AG04449 (cell line): ENCODE data around the gene SIAH2.
"Not testable (repeated sequence)": the region's sequence is repeated elsewhere in the genome, so short reads cannot be mapped to it uniquely, and the experiment has no call there.

Experiments
- CTCF ChIA-PET: fragments of 350-600 bp; formaldehyde crosslinking; extraction: SDS; loops from one replicate; lab custom pipeline; 2021; ENCODE audit warnings: antibody characterized with exemption; lab: Yijun Ruan, JAX
- POLR2A ChIA-PET: fragments of 400-600, 350-600 bp; formaldehyde crosslinking; extraction: SDS; loops from one replicate; lab custom pipeline; 2020; ENCODE audit warnings: antibody characterized with exemption, inconsistent platforms; lab: Yijun Ruan, JAX
- DNase-seq: peaks from one replicate; pipeline ENCODE4 v3.0.0-alpha.2; 2010; ENCODE audit warnings: low read depth, low spot score
- H3K4me3 ChIP-seq: 2 replicates; pipeline ENCODE4 v1.5.1; 2011; ENCODE audit warnings: low read depth, mild to moderate bottlenecking, control low read depth, low read length
- TF ChIP-seq, protein P1 (sequence below): IDR thresholded peaks from one replicate; pipeline ENCODE4 v1.5.1; 2011; ENCODE audit warnings: mild to moderate bottlenecking, moderate library complexity, low read length, control low read depth, inconsistent platforms; ENCODE audit not compliant: insufficient read depth; ENCODE audit errors: missing control alignments

The SIAH2 gene

DNA sequence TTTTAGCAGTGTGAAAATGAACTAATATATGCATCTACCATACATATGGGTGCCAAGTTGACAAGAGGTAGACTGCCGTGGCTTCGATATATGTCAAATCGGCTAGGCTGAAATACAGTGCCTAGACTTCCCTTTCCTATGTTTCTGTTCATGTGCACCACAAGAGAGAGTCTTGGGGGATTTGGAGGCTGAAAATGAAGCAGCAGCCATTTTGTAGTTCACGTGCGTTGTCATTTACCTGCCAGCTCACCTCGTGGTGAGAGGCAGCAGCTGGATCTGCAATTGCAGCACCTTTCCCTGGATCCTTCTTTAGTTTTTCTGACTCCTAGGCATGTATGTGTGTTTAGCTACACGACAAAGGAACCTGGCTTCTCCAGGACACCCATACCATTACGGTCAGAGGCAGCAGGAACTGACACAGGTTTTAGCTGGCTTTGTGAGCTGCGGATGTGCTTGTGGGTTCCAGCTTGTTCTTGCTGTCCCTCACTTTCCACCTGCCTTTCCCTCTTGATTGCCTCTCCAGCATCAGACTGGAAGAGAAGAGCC lies 40.5 kb upstream of the SIAH2 start:
- POLR2A ChIA-PET, result no interaction called here
- H3K4me3 ChIP-seq, result no peak overlapping the region
- DNase-seq, result no peak
- TF ChIP-seq, protein P1, sequence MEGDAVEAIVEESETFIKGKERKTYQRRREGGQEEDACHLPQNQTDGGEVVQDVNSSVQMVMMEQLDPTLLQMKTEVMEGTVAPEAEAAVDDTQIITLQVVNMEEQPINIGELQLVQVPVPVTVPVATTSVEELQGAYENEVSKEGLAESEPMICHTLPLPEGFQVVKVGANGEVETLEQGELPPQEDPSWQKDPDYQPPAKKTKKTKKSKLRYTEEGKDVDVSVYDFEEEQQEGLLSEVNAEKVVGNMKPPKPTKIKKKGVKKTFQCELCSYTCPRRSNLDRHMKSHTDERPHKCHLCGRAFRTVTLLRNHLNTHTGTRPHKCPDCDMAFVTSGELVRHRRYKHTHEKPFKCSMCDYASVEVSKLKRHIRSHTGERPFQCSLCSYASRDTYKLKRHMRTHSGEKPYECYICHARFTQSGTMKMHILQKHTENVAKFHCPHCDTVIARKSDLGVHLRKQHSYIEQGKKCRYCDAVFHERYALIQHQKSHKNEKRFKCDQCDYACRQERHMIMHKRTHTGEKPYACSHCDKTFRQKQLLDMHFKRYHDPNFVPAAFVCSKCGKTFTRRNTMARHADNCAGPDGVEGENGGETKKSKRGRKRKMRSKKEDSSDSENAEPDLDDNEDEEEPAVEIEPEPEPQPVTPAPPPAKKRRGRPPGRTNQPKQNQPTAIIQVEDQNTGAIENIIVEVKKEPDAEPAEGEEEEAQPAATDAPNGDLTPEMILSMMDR, result no peak
- CTCF ChIA-PET, result interaction anchor here (1.0 to 1.8 kb wide), 3 partner anchors 11 to 16 kb away, joined by 3 to 10 read pairs (median 4); no protein-coding TSS in a partner anchor

DNA sequence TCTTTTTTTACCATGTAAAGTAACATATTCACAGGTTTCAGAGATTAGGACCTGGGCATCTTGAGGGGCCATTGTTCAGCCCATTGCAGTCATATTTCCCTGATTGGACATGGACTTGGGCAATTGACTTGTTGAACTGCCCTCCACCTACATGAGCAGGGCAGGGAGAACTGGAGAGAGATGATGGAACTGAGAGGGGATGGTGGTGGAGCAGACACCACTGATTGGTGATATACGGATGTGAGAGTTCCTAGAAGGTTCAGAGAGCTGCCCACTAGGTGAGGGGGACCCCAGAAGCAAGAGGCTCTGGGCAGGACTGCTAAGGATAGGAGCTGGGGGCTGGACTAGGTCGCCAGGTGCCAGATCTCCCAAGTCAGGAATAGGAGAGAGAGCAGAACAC lies 37.8 kb upstream of the SIAH2 start:
- no peak overlapping the region for H3K4me3 ChIP-seq
- no peak for DNase-seq
- POLR2A ChIA-PET, result no interaction called here
- CTCF ChIA-PET, result interaction anchor here (0.9 kb wide), 1 partner anchor 13 kb away, joined by 3 read pairs; no protein-coding TSS in a partner anchor
- TF ChIP-seq, protein P1, result no peak

DNA sequence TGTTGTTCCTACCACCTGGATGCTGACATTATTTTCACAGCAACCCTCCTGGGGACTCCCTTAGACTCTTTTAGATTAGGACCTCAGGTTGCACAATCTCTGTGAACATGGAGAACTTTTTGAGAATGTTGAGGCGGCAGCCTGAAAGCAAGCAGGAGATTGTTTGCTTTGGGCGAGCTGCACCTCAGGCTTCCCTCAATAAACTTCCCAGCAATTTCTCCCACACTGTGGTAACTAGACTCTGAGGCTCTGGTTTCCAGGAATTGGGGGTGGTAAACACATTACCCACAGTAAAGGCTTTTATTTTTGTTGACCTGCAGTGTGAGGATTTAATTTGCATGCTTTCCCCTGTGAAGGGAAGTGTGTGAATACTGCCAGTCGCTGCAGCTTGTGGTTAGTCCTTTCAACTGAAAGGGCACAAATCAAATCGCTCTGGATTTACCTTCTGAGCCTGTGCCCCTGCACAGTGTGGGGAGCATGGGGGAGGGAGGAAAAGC lies 35.2 kb upstream of the SIAH2 start:
- DNase-seq, result no peak
- POLR2A ChIA-PET, result no interaction called here
- TF ChIP-seq, protein P1, result no peak
- no peak overlapping the region for H3K4me3 ChIP-seq
- CTCF ChIA-PET, result interaction anchor here (3.8 kb wide), 1 partner anchor 11 kb away, joined by 20 read pairs; no protein-coding TSS in a partner anchor

DNA sequence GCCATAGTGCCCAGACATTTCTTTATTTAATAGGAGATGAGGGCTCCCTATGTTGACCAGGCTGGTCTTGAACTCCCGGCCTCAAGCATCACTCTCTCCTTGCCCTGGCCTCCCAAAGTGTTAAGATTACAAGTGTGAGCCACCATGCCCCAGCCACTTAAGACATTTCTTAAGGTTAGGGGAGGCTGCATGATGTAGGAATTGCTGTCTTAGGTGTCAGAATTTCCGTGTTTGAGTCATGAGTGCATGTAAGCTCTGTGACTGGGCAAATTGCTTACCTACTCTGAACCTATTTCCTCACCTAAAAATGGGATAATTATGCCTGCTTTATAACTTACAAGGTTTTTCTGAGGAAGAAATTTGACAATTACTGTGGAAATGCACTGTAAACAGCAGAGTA lies 34.2 kb upstream of the SIAH2 start:
- TF ChIP-seq, protein P1, result no peak
- H3K4me3 ChIP-seq, result no peak overlapping the region
- DNase-seq, result no peak
- ChIA-PET POLR2A (no interaction called here), CTCF (interaction anchor here (3.8 kb wide), 1 partner anchor 10 kb away, joined by 20 read pairs; no protein-coding TSS in a partner anchor)

DNA sequence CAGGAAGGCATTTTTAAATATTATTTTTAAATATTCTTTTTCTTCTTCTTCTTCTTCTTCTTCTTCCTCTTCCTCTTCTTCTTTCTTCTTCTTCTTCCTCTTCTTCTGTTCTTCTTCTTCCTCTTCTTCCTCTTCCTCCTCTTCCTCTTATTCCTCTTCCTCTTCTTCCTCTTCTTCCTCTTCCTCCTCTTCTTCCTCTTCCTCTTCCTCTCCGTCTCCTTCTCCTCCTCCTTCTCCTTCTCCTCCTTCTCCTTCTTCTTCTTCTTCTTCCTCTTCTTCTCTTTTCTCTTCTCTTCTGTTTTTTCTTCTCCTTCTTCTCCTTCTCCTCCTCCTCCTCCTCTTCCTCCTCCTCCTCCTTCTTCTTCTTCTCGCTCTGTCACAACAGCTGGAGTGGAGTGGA lies 33.6 kb upstream of the SIAH2 start:
- CTCF ChIA-PET, result interaction anchor here (3.8 kb wide), 1 partner anchor 9 kb away, joined by 20 read pairs; no protein-coding TSS in a partner anchor
- H3K4me3 ChIP-seq, POLR2A ChIA-PET, DNase-seq: not testable (repeated sequence)

DNA sequence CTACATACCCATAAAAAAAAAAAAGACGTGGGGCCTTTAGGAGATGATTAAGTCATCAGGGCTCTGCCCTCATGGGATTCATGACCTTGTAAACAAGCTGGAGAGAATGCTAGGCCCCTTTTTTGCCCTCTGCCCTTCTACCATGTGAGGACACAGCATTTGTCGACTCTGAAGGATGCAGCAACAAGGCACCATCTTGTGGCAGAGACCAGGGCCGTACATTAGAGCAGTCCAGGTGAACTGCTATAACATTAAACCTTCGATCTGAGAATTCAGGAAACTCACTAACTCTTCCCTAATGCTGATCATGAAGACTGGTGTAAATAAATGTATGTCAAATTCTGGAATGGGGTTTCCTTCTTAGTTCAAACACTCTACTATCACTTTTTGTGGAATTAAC lies 30.7 kb upstream of the SIAH2 start:
- POLR2A ChIA-PET, result no interaction called here
- CTCF ChIA-PET, result interaction anchor here (8.7 kb wide), 1 partner anchor 15 kb away, joined by 85 read pairs; no protein-coding TSS in a partner anchor

More for the DNA sequence above, 30.7 kb upstream of the SIAH2 start:
- H3K4me3 ChIP-seq, result no peak overlapping the region
- TF ChIP-seq, protein P1, result no peak
- DNase-seq, result no peak
